GM23338 (cell line): ENCODE measurements around the gene ZNF747. TPM values are rescaled to one million over a fixed set of nuclear protein-coding genes. Genes with fewer than 3 reads are reported as not detected.

ENCODE experiments used
- ATAC-seq: fragments of 200-7000 bp; cut with Tn5 transposase; 3 replicates; pipeline ENCODE4 v1.9.1; 2020
- DNase-seq: peaks from one replicate; pipeline ENCODE4 v3.0.0-alpha.2; 2015; ENCODE audit warnings: low spot score
- H2AFZ ChIP-seq: fragments of 200-600 bp; sonication (generic); 2 replicates; pipeline ENCODE4 v1.8.0; 2016; ENCODE audit warnings: antibody characterized with exemption, mild to moderate bottlenecking, moderate library complexity
- H3F3A ChIP-seq: fragments of 200-600 bp; sonication (generic); replicated peaks from 2 replicates; pipeline ENCODE4 v1.8.0; 2017; ENCODE audit warnings: antibody characterized with exemption, mixed run types, low read depth
- H3K27ac ChIP-seq: fragments of 200-600 bp; sonication (generic); 2 replicates; pipeline ENCODE4 v1.6.1; 2016; ENCODE audit warnings: low read depth
- H3K27me3 ChIP-seq: fragments of 200-600 bp; sonication (generic); 2 replicates; pipeline ENCODE4 v1.8.0; 2016; ENCODE audit warnings: mild to moderate bottlenecking, mixed run types, moderate library complexity; ENCODE audit not compliant: insufficient read depth
- H3K36me3 ChIP-seq: fragments of 200-600 bp; sonication (generic); 2 replicates; pipeline ENCODE4 v1.8.0; 2016; ENCODE audit warnings: mild to moderate bottlenecking; ENCODE audit not compliant: insufficient read depth
- H3K4me1 ChIP-seq: fragments of 200-600 bp; sonication (generic); 2 replicates; pipeline ENCODE4 v1.8.0; 2016; ENCODE audit warnings: mild to moderate bottlenecking, moderate library complexity; ENCODE audit not compliant: insufficient read depth
- H3K4me2 ChIP-seq: fragments of 200-600 bp; sonication (generic); 2 replicates; pipeline ENCODE4 v1.7.1; 2017; ENCODE audit warnings: mixed run types
- H3K4me3 ChIP-seq: fragments of 200-600 bp; sonication (generic); 2 replicates; pipeline ENCODE4 v1.6.1; 2016; ENCODE audit warnings: mixed run types
- H3K79me2 ChIP-seq: fragments of 200-600 bp; sonication (generic); replicated peaks from 2 replicates; pipeline ENCODE4 v1.8.0; 2017; ENCODE audit warnings: mild to moderate bottlenecking; ENCODE audit not compliant: insufficient read depth
- H3K9me2 ChIP-seq: fragments of 200-600 bp; sonication (generic); 2 replicates; pipeline ENCODE4 v1.8.0; 2017; ENCODE audit not compliant: insufficient read depth
- H4K20me1 ChIP-seq: fragments of 200-600 bp; sonication (generic); replicated peaks from 2 replicates; pipeline ENCODE4 v1.8.0; 2017; ENCODE audit warnings: mild to moderate bottlenecking; ENCODE audit not compliant: insufficient read depth
- H3K27ac Mint-ChIP-seq: 2 replicates; pipeline ENCODE4 v1.8.0; 2020; ENCODE audit warnings: inconsistent platforms, mild to moderate bottlenecking, moderate library complexity, mixed read lengths
- H3K27me3 Mint-ChIP-seq: 3 replicates; pipeline ENCODE4 v1.8.0; 2022; ENCODE audit warnings: low read depth, mild to moderate bottlenecking, moderate library complexity, mixed read lengths, inconsistent platforms; ENCODE audit not compliant: insufficient read depth, poor library complexity
- H3K36me3 Mint-ChIP-seq: 3 replicates; pipeline ENCODE4 v1.8.0; 2021; ENCODE audit warnings: low read depth, mild to moderate bottlenecking, inconsistent platforms, moderate library complexity, mixed read lengths
- H3K4me1 Mint-ChIP-seq: 3 replicates; pipeline ENCODE4 v1.8.0; 2020; ENCODE audit warnings: mild to moderate bottlenecking, inconsistent platforms, mixed read lengths
- H3K4me3 Mint-ChIP-seq: 3 replicates; pipeline ENCODE4 v1.8.0; 2021; ENCODE audit warnings: moderate library complexity, mild to moderate bottlenecking, inconsistent platforms, mixed read lengths
- H3K9me3 Mint-ChIP-seq: 3 replicates; pipeline ENCODE4 v1.8.0; 2020; ENCODE audit warnings: moderate library complexity, mild to moderate bottlenecking, inconsistent platforms, mixed read lengths
- CREB1 ChIP-seq: fragments of 250-450 bp; sonication (Bioruptor Pico); IDR thresholded peaks from 2 replicates; pipeline ENCODE4 v1.5.0; 2020; ENCODE audit warnings: low read depth, mild to moderate bottlenecking, moderate library complexity
- CTCF ChIP-seq, 2 experiments: fragments of 200-600 bp in 1 of 2; sonication (generic) in 1 of 2; conservative IDR thresholded peaks; 2 replicates each; pipeline versions ENCODE4 v1.5.1 to v1.6.1; 2016 to 2017; ENCODE audit warnings: antibody characterized with exemption in 2 of 2, low read depth in 2 of 2, mild to moderate bottlenecking in 2 of 2, moderate library complexity in 1 of 2
- ETS1 ChIP-seq: IDR thresholded peaks from 2 replicates; pipeline ENCODE4 v1.6.1; 2016; ENCODE audit warnings: antibody characterized with exemption
- EZH2 ChIP-seq: fragments of 200-600 bp; sonication (generic); IDR thresholded peaks from one replicate; pipeline ENCODE4 v1.8.0; 2017; ENCODE audit warnings: antibody characterized with exemption, mild to moderate bottlenecking, low read depth; ENCODE audit not compliant: unreplicated experiment
- EZH2phosphoT487 ChIP-seq: fragments of 200-600 bp; sonication (generic); IDR thresholded peaks from one replicate; pipeline ENCODE4 v1.8.1; 2018; ENCODE audit warnings: antibody characterized with exemption; ENCODE audit not compliant: unreplicated experiment
- JUNB ChIP-seq: IDR thresholded peaks from one replicate; pipeline ENCODE4 v1.6.1; 2016; ENCODE audit warnings: antibody characterized with exemption; ENCODE audit not compliant: unreplicated experiment
- NANOG ChIP-seq: IDR thresholded peaks from 2 replicates; pipeline ENCODE4 v1.6.1; 2016; ENCODE audit warnings: antibody characterized with exemption, borderline replicate concordance
- POLR2AphosphoS5 ChIP-seq: IDR thresholded peaks from 2 replicates; pipeline ENCODE4 v1.6.1; 2016; ENCODE audit warnings: antibody characterized with exemption, low read depth
- REST ChIP-seq: IDR thresholded peaks from one replicate; pipeline ENCODE4 v1.6.1; 2018; ENCODE audit warnings: antibody characterized with exemption; ENCODE audit not compliant: unreplicated experiment
- STAT1 ChIP-seq: IDR thresholded peaks from one replicate; pipeline ENCODE4 v1.6.1; 2016; ENCODE audit warnings: antibody characterized with exemption; ENCODE audit not compliant: unreplicated experiment
- ZNF114 ChIP-seq: fragments of 250-450 bp; sonication (Bioruptor Pico); IDR thresholded peaks from 2 replicates; pipeline ENCODE4 v1.5.0; 2020; ENCODE audit warnings: mild to moderate bottlenecking, moderate library complexity
- ZNF331 ChIP-seq: fragments of 250-450 bp; sonication (Bioruptor Pico); IDR thresholded peaks from 2 replicates; pipeline ENCODE4 v1.5.0; 2020; ENCODE audit warnings: low read depth, mild to moderate bottlenecking, moderate library complexity
- ZNF462 ChIP-seq: fragments of 250-450 bp; sonication (Bioruptor Pico); IDR thresholded peaks from 2 replicates; pipeline ENCODE4 v1.5.0; 2020; ENCODE audit warnings: mild to moderate bottlenecking, moderate library complexity
- polyA plus RNA-seq: library from polyadenylated mRNA; unstranded; fragments of >200 nt; fragmentation: Nextera tagmentation; extraction: Ambion mirVana; gene quantifications from 2 replicates; pipeline ENCODE4 v1.2.1, GENCODE V29; 2016
- total RNA-seq: library from RNA; depleted of rRNA; stranded (reverse); fragments of >200 nt; shearing (Covaris generic); gene quantifications from 2 replicates; pipeline ENCODE4 v1.2.3, GENCODE V29; 2014

ZNF747 gene
- total and polyA plus RNA-seq, 2 experiments from 2014 or later, result 4.2 to 12.6 TPM

GRCh38 chr16:30519120-30520049, 15.3 kb downstream of the ZNF747 start:
- Histone ChIP-seq H2AFZ (no peak overlapping the region), H3K27me3 (no peaks in the 10 kb centered on the region), H3K79me2 (no peaks in the 10 kb centered on the region), H3K4me1 (no peaks in the 10 kb centered on the region), H3K27ac (no peak overlapping the region), H3K4me2 (no peak overlapping the region), H3K4me3 (no peak overlapping the region), H3F3A (no peaks in the 10 kb centered on the region), H3K9me2 (no peaks in the 10 kb centered on the region), H3K36me3 (no peaks in the 10 kb centered on the region), H4K20me1 (no peaks in the 10 kb centered on the region)
- Mint-ChIP-seq H3K9me3 (no peaks in the 10 kb centered on the region; the same call in 2 of the 3 replicates), H3K27ac (no peak overlapping the region), H3K36me3 (no peaks in the 10 kb centered on the region), H3K4me1 (no peaks in the 10 kb centered on the region; the same call in 2 of the 3 replicates), H3K27me3 (peaks cover 12% of the 10 kb centered on the region), H3K4me3 (no peak overlapping the region)
- DNase-seq (no peak), ATAC-seq (no peak)
- TF ChIP-seq ETS1, result no peak
- no peak for TF ChIP-seq EZH2
- TF ChIP-seq JUNB, result no peak
- no peak for TF ChIP-seq REST
- no peak for TF ChIP-seq ZNF462 (CRISPR knock-in tag)
- no peak for TF ChIP-seq STAT1
- TF ChIP-seq EZH2phosphoT487, result no peak
- no peak for TF ChIP-seq NANOG
- TF ChIP-seq ZNF331 (CRISPR knock-in tag), result no peak
- TF ChIP-seq ZNF114, result no peak
- TF ChIP-seq CREB1 (CRISPR knock-in tag), result no peak
- no peak for TF ChIP-seq CTCF (conservative IDR thresholded peaks at IDR 0.05; ENCODE audit: low read depth in 2 of 2)
- TF ChIP-seq POLR2AphosphoS5, result no peak
